HG02798 (cell line): ENCODE data around the gene STK11IP.

ENCODE experiments used
- ATAC-seq: cut with Tn5 transposase; IDR thresholded peaks from one replicate; pipeline ENCODE4 v1.9.1; 2021; ENCODE audit warnings: mild to moderate bottlenecking; ENCODE audit not compliant: unreplicated experiment, poor library complexity

The STK11IP gene

DNA sequence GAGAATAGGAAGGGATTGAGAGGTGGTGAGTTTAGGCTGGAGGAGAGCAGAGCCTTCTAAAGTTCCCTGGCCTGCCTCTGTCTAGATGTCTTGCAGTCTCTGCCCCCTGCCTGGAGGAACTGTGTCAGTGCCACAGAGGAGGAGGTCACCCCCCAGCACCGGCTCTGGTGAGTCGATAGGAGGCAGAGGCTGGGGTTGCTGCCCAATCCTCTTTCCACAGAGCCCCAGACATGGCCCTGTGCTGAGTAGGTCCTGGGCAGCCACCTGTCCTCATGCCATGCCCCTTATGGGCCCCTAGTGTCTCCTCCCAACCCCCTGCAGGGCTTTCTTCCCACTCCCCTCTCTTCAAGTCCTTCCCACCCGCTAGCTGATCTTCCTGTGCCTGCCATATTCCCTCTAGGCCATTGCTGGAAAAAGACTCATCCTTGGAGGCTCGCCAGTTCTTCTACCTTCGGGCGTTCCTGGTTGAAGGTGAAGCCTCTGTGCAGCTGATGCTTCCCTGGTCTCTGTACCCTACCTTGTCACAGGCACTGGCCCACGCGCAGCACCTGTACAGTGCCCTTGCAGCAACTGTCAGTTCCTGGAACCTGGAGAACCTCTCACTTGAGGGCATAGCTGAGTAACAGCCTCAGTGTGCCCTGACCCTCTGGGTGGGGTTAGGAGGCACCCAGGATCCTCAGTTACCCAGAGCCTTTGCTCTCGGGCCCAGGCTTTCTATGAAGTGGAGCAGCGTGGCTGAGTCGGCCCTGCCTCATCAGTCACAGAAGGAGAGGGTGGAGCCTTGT is 16.6 kb downstream of the STK11IP start:
- ATAC-seq: no peak

DNA sequence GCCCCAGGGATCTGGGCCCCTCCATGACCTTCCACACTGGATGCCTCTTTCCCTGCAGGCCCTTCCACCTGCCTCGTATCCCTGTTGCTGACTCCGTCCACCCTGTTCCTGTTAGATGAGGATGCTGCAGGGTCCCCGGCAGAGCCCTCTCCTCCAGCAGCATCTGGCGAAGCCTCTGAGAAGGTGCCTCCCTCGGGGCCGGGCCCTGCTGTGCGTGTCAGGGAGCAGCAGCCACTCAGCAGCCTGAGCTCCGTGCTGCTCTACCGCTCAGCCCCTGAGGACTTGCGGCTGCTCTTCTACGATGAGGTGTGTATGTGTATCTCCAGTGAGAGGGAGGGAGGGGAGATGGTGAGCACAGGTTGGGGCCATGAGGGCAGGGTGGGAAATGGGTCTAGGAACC is 17.4 kb downstream of the STK11IP start:
- no peak for ATAC-seq

DNA sequence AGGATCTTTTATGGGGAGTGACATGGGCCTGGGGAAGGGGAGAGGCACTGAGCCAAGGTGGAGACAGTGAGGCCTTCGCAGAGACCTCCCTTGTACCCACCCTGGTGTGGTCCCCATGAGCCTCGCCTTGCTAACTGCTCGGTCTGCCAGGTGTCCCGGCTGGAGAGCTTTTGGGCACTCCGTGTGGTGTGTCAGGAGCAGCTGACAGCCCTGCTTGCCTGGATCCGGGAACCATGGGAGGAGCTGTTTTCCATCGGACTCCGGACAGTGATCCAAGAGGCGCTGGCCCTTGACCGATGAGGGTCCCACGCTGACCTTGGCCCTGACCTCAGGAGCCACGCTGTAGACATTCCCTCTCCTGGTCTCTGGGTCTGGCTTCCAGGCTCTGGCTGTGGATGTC is 18.2 kb downstream of the STK11IP start:
- no peak for ATAC-seq

DNA sequence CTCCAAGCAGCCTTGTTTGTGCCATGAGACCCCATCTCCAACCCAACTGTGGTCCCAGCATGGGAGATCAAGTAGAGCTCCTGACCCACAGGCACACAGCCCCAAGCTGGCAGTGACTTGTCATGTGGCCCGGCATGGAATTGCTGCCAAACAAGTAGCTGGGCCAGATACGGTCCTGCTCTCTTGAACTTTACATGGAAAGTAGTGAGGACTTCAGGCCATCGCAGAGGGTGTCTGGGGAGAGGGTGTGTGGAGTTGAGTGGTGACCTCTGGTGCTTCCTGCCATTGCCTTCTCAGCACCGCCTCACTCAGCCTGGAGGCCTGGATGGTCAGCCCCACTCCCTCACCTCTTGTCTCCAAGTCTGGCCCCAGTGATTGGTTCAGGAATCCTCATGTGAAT is 18.9 kb downstream of the STK11IP start:
- ATAC-seq: no peak

DNA sequence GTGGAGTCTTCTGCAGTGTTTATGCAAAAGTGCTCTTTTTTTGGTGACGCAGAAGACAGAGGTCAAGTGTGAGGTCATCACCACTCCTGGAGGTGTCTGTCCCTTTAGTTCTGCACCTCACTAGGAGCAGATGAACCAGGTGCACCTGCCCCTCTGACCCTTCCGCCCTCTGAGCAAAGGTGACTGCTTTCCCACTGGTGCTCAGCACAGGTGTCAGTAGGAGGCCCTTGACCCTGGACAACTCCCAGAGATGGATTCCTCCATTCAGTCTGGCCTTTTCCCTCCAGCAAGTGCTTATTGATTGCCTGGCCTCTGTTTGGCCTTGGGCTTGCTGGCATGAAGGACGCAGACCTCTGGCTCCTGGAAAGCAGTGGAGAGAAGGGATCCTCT is 21.1 kb downstream of the STK11IP start:
- ATAC-seq: no peak

DNA sequence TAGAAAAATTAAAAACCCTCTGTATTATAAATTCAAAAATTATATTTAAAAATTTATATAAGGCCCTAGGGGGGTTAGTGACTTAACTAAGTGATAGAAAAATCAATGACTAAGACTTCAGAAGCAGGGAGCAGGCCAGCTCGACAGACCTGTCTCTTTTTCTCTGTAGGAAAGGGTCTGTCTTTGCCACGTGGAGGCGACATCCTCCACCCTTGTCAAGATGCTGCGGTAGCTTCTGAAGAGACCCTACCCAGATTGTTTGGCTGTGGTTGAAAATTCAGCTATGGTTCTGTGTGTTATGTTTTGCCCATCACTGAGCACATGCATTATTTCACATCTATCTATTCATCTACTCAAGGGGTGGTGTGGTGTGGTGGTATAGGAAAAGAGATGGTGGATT is 21.6 kb downstream of the STK11IP start:
- ATAC-seq: no peak

DNA sequence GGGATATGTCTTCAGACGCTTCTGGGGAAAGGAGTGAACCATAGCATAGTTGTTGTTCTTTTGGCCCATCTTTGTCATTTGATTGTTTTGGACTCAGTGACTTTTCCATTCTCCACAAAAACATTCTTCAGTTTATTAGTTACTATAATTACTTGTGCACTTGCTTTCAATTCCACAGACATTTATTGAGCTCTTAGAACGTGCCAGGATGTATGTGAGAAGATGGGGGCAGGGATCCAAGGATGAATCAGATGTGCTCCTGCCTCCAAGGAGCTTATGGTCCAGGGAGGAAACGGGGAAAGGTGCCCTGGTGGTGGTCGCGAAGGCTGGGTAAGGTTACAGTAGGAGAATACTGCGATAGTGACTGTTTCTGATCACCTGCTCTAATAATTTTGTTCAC is 22.9 kb downstream of the STK11IP start:
- ATAC-seq: no peak

DNA sequence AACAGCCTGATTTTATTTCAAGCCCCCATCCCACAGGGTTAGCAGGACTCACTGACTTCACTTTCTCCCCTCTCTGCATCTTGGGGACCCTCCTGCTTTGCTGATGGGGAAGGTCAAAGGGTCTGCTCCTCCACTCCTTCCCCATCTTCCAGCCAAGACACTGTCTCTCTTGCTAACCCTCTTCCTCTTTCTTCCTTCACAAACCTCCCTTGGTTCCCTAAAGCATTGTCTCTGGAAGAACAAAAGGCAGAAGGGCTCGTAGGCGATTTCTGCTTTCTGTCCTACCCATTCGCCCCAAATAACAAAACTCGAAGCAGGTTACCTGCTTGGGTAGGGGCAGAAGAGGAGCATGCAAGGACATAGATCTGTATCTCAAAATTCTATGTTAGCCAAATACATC is 24.3 kb downstream of the STK11IP start:
- no peak for ATAC-seq

DNA sequence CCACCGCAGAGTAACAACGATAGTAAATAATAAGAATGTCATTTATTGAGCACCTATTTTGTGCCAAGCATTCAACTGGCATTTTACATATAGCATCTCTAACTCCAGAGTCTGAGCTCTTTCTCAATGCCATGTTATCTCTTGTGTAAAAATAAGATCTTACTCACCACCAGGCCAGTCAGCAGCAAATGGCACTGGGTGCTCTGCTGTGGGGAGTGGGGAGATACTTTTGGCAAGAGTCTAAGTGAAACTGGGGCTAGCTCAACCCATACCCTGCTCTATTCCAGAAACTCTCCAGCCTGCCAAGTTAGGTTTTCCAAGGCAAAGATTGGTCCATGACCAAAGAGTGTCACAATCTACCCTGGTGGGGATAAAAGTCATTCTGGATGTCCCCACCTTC is 24.8 kb downstream of the STK11IP start:
- ATAC-seq: no peak

DNA sequence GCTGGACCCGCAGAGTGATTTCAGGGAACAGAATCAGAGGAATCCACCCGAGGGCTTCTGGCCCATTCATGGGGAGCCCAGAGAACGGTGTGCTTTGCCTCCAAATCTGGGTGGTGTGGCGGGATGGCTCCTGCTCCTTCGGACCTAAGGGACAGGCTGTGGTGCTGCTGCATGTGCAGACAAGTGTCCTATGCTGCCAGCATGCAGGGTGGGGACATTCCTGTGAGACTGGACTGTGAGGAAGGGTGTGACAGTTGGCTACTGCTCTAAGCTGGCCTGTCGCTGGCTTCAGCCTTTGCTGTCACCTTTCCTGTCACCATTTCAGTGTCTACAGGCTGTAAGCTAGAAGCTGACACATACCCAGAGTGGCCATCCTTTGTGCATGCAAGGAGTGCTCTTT is 26.9 kb downstream of the STK11IP start:
- ATAC-seq: no peak

DNA sequence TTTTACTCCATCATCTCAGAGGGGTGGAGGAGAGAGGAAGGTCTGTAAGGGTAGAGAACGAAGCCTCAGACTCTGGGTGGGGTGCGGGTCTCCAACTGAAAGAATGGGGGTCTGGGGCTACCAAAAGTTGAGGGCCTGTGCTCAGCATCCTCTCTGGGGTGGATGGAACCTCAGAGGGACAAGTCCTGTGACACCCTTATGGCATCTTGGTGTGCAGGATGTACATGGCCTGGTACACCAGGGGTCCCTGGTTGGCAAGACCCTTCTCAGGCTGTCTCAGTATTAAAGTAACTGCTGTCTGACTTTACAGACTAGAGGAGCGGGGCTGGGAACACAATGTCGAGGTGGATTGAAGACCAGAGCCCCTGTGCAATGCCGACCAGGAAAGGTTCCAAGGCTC is 27.5 kb downstream of the STK11IP start:
- no peak for ATAC-seq

DNA sequence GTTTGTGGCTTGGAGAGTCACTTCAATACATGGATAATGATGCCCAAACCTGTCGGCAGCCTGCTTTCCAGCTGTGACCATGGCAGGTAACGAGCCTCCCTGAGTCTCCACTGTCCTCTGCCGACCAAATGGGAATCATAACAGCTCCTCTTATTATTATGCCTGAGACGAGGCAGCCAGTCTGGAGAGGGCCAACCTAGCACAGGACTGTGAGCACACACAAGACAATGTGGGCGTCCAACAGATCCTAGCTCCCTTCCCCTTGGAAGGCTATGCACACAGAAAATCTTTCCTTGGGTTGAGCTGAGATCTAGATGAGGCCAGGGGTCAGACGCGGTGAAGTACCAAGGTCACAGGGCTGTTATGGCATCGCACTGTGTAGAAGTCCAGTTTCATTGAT is 28.9 kb downstream of the STK11IP start:
- no peak for ATAC-seq

DNA sequence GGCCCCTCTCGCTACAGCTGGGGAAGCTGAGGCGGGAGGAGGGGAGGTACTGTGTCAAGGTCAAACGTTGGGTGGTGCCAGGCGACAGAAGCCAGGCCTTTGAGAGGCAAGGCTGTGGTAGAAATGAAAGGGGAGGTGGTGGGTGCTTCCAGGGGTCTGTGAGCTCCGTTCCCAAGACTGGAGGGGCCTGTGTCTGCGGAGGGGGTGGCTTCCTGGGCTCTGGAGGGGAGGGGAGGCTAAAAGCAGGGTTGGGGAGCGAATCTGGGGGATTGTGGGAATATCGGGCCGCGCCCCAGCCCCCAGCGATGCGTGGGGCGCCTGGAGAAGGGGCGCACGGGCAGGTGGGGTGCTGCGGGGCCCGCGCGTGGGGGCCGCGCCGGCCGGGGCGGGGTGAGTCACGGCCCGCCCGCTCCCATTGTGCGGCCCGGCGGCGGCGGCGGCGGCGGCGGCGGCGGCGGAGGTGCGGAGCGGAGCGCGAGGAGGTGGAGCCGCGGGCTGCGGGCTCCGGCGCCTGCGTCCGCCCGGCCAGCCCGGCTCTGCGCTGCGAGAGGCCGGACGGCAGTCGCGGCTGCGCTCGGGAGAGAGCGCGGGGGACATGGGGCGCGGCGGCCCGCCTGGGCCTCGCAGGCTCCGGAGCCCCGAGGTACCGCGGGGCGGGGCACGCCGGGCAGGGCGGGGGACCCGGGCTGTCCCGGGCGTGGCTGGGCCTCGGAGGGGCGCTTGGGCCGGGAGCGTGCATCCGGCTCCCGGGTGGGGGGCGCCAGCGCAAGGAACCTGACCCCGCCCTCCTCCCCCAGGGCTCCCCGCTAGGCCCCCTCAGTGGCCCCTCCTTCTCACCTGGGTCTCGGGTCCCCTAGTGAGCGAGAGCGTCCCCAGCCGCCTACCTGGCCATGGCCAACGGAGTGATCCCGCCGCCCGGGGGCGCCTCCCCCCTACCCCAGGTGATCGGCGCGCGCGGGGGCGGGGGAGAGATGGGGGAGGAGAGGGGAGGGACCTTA is 29.7 kb downstream of the STK11IP start, which contains the start of gene SLC4A3:
TSS of gene SLC4A3 (plus strand) at position 528 of the 998 bp plus-strand sequence. CDS start at position 891, 363 bp downstream.
- peak; percentile 39 for ATAC-seq

DNA sequence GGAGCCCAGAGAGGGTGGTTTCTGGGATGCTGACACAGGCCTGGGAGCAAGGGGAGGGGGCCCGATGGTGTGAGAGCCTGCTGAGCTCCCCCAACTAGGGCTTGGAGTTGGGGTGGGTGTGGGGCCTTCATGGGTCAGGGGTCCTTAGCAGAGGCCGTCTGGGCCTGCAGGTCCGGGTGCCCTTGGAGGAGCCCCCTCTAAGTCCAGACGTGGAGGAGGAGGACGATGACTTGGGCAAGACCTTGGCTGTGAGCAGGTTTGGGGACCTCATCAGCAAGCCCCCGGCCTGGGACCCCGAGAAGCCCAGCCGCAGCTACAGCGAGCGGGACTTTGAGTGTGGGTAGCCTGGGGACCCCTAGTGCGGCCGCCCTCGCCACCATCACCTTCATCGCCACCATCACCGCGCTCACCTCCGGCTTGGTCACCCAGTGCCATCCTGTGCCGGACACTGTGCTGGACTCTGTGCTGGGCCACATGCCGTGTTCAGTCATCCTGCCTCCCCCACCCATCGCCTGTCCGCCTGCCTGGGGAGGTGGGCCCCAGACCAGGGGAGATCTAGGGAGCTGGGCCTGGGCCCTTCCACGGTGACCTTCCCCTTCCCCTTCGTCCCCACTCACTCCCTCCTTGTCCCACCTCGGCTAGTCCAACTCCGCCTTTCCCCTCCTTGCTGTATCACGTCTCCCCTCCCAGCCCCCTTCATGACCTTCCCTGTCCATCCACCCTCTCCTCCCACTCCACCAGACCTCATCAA is 30.8 kb downstream of the STK11IP start:
- ATAC-seq: no peak

DNA sequence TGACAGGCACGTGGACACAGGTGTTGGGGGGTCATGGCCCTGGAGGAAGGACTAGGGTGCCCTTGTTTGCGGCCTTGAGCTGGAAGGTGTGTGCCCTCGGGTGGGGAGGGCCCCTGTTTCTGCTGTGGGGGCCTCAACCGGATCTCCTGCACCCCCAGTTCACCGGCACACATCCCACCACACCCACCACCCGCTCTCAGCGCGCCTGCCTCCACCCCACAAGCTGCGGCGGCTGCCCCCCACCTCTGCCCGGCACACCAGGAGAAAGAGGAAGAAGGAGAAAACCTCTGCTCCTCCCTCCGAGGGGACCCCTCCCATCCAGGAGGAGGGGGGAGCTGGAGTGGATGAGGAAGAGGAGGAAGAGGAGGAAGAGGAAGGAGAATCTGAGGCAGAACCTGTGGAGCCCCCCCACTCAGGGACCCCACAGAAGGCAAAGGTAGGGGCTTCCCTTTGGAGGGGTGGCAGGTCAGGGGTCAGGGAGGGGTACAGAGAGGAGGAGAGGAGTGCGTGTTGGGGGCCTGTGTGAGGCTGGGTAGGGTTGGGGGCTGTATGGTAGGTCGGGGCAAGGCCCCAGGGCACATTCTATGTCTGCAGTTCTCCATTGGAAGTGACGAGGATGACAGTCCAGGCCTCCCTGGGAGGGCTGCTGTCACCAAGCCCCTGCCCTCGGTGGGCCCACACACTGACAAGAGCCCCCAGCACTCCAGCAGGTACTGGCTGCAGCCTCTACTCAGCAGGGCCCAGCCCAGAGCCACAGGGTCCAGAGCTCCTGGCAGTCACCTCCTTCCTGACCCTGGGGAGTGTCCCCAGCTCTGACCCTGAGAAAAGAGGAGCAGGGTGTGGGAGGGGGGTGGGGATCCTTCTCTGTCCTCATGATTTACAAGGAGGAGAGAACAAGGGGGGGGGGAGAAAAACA is 31.6 kb downstream of the STK11IP start:
- ATAC-seq: no peak

DNA sequence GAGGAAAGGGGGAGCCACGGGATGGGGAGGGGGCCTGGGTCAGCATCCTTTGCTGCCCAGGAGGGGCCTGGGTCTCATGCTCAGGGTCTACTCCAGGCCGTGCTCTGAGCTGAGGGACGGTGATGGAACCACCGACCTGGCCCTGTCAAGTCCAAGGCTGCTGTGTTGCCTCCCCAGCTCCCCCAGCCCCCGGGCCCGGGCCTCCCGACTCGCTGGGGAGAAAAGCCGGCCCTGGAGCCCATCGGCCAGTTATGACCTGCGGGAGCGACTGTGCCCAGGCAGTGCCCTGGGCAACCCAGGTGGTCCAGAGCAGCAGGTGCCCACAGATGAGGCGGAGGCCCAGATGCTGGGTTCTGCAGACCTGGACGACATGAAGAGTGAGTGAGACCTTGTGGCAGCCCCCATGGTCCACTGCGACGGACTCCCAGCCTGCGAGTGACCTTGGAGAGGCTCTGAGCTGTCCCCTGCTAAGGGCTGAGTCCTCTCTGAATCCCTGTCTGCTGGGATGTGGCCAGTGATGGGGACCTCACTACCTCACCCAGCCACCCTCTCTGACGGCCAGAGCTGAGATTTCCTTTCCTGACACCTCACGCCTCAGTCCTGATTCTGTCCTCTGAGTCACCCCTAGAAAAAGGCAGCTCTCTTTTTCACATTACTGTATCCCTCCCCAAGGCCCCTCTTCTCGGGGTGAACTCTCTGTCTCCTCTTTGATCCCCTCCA is 32.5 kb downstream of the STK11IP start:
- no peak for ATAC-seq

DNA sequence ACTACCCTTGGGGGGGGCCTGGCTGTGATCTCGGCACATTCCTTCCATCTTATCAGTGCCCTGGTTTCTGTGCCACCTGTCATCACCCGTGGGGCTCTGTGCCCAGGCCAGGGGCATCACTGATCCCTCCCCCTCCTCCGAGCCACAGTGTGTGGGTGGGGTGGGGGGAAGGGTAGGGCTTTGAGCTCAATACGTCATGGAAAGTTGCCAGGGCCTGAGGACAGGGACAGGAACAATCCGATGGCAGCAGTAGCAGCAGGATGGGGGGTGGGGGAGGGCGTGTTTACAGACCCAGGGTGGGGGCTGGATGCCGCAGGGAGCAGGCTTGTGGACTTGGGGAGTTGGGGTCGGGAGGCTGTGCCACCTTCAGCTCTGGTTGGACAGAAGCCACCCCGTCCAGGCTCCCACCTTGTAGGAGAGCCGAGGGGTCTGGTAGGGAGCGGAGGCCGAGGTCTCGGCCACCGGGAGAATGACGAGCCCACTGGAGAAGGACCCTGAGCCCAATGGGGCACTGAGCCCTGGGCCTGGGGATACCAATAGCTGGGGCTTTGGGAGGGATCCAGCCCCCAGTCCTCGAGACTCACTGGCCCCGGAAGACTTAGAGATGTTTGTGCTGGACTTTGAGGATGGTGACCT is 33.2 kb downstream of the STK11IP start:
- no peak for ATAC-seq

DNA sequence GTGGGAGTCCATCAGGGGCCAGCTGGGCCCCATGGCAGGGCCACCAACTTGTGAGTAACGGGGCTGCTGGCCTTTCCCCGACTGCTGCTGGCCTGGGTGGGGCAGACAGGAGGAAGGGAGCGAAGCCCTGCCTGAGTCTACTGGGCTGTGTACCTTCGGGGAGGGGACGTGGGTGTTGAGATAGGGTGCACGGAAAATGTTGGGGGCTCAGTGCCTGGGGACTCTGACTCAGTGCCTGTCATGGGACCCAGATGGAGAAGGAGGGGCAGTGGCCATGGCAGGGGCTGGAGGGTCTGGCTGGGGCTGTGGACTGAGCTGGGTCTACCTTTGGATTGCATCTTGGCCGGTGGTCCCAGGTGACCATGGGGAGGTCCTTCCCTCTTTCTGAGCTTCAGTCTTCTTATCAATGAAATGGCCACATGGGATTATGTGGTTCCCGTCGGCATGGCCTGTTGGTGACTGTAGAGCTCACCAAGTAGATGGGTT is 33.8 kb downstream of the STK11IP start:
- ATAC-seq: no peak
